ENCODE results near the gene SMARCB1.

The SMARCB1 gene

GRCh38 chr22:23815541-23816155 is 28.9 kb downstream of the SMARCB1 start:
- H3K4me3 ChIP-seq (replicated peaks in 1 of 2; ENCODE audit: low read depth in 2 of 2, low read length in 2 of 2), result no peak overlapping the region
- no peak for TF ChIP-seq CTCF (IDR thresholded peaks at IDR 0.05; ENCODE audit: low read depth, low read length)
- no peak for DNase-seq (ENCODE audit: low read depth in 2 of 2)

GRCh38 chr22:23816156-23816976 is 29.6 kb downstream of the SMARCB1 start:
- H3K4me3 ChIP-seq (replicated peaks in 1 of 2; ENCODE audit: low read depth in 2 of 2, low read length in 2 of 2), result no peak overlapping the region
- no peak for DNase-seq (ENCODE audit: low read depth in 2 of 2)
- TF ChIP-seq CTCF (IDR thresholded peaks at IDR 0.05; ENCODE audit: low read depth, low read length), result no peak

GRCh38 chr22:23817146-23817545 is 30.4 kb downstream of the SMARCB1 start:
- TF ChIP-seq CTCF (IDR thresholded peaks at IDR 0.05; ENCODE audit: low read depth, low read length), result no peak
- no peak for DNase-seq (ENCODE audit: low read depth in 2 of 2)
- no peak overlapping the region for H3K4me3 ChIP-seq (replicated peaks in 1 of 2; ENCODE audit: low read depth in 2 of 2, low read length in 2 of 2)

- DNase-seq (ENCODE audit: low read depth in 2 of 2), result no peak
- no peak for TF ChIP-seq CTCF (IDR thresholded peaks at IDR 0.05; ENCODE audit: low read depth, low read length)
- H3K4me3 ChIP-seq (replicated peaks in 1 of 2; ENCODE audit: low read depth in 2 of 2, low read length in 2 of 2), result no peak overlapping the region
Measured at GRCh38 chr22:23818541-23818940, 31.8 kb downstream of the SMARCB1 start.

GRCh38 chr22:23820748-23821211 is 34.0 kb downstream of the SMARCB1 start:
- no peak overlapping the region for H3K4me3 ChIP-seq (replicated peaks in 1 of 2; ENCODE audit: low read depth in 2 of 2, low read length in 2 of 2)
- no peak for DNase-seq (ENCODE audit: low read depth in 2 of 2)
- no peak for TF ChIP-seq CTCF (IDR thresholded peaks at IDR 0.05; ENCODE audit: low read depth, low read length)

- TF ChIP-seq CTCF (IDR thresholded peaks at IDR 0.05; ENCODE audit: low read depth, low read length), result no peak
- H3K4me3 ChIP-seq (replicated peaks in 1 of 2; ENCODE audit: low read depth in 2 of 2, low read length in 2 of 2), result no peak overlapping the region
- DNase-seq (ENCODE audit: low read depth in 2 of 2), result no peak
Measured at GRCh38 chr22:23822101-23822671, 35.4 kb downstream of the SMARCB1 start.

Data from cardiac fibroblast (primary cell).